GM23338 (cell line): Measurements from ENCODE around the gene LRRC30. TPM values are rescaled to one million over a fixed set of nuclear protein-coding genes. Genes with fewer than 3 reads are reported as not detected.
A peak's percentile ranks its signal among the peaks of the same experiment; 100 is the strongest.

Experiments
- ATAC-seq: fragments of 200-7000 bp; cut with Tn5 transposase; 3 replicates; pipeline ENCODE4 v1.9.1; 2020
- DNase-seq: peaks from one replicate; pipeline ENCODE4 v3.0.0-alpha.2; 2015; ENCODE audit warnings: low spot score
- H2AFZ ChIP-seq: fragments of 200-600 bp; sonication (generic); 2 replicates; pipeline ENCODE4 v1.8.0; 2016; ENCODE audit warnings: antibody characterized with exemption, mild to moderate bottlenecking, moderate library complexity
- H3F3A ChIP-seq: fragments of 200-600 bp; sonication (generic); replicated peaks from 2 replicates; pipeline ENCODE4 v1.8.0; 2017; ENCODE audit warnings: antibody characterized with exemption, mixed run types, low read depth
- H3K27ac ChIP-seq: fragments of 200-600 bp; sonication (generic); 2 replicates; pipeline ENCODE4 v1.6.1; 2016; ENCODE audit warnings: low read depth
- H3K27me3 ChIP-seq: fragments of 200-600 bp; sonication (generic); 2 replicates; pipeline ENCODE4 v1.8.0; 2016; ENCODE audit warnings: mild to moderate bottlenecking, mixed run types, moderate library complexity; ENCODE audit not compliant: insufficient read depth
- H3K36me3 ChIP-seq: fragments of 200-600 bp; sonication (generic); 2 replicates; pipeline ENCODE4 v1.8.0; 2016; ENCODE audit warnings: mild to moderate bottlenecking; ENCODE audit not compliant: insufficient read depth
- H3K4me1 ChIP-seq: fragments of 200-600 bp; sonication (generic); 2 replicates; pipeline ENCODE4 v1.8.0; 2016; ENCODE audit warnings: mild to moderate bottlenecking, moderate library complexity; ENCODE audit not compliant: insufficient read depth
- H3K4me2 ChIP-seq: fragments of 200-600 bp; sonication (generic); 2 replicates; pipeline ENCODE4 v1.7.1; 2017; ENCODE audit warnings: mixed run types
- H3K4me3 ChIP-seq: fragments of 200-600 bp; sonication (generic); 2 replicates; pipeline ENCODE4 v1.6.1; 2016; ENCODE audit warnings: mixed run types
- H3K79me2 ChIP-seq: fragments of 200-600 bp; sonication (generic); replicated peaks from 2 replicates; pipeline ENCODE4 v1.8.0; 2017; ENCODE audit warnings: mild to moderate bottlenecking; ENCODE audit not compliant: insufficient read depth
- H3K9me2 ChIP-seq: fragments of 200-600 bp; sonication (generic); 2 replicates; pipeline ENCODE4 v1.8.0; 2017; ENCODE audit not compliant: insufficient read depth
- H4K20me1 ChIP-seq: fragments of 200-600 bp; sonication (generic); replicated peaks from 2 replicates; pipeline ENCODE4 v1.8.0; 2017; ENCODE audit warnings: mild to moderate bottlenecking; ENCODE audit not compliant: insufficient read depth
- H3K27ac Mint-ChIP-seq: 2 replicates; pipeline ENCODE4 v1.8.0; 2020; ENCODE audit warnings: inconsistent platforms, mild to moderate bottlenecking, moderate library complexity, mixed read lengths
- H3K27me3 Mint-ChIP-seq: 3 replicates; pipeline ENCODE4 v1.8.0; 2022; ENCODE audit warnings: low read depth, mild to moderate bottlenecking, moderate library complexity, mixed read lengths, inconsistent platforms; ENCODE audit not compliant: insufficient read depth, poor library complexity
- H3K36me3 Mint-ChIP-seq: 3 replicates; pipeline ENCODE4 v1.8.0; 2021; ENCODE audit warnings: low read depth, mild to moderate bottlenecking, inconsistent platforms, moderate library complexity, mixed read lengths
- H3K4me1 Mint-ChIP-seq: 3 replicates; pipeline ENCODE4 v1.8.0; 2020; ENCODE audit warnings: mild to moderate bottlenecking, inconsistent platforms, mixed read lengths
- H3K4me3 Mint-ChIP-seq: 3 replicates; pipeline ENCODE4 v1.8.0; 2021; ENCODE audit warnings: moderate library complexity, mild to moderate bottlenecking, inconsistent platforms, mixed read lengths
- H3K9me3 Mint-ChIP-seq: 3 replicates; pipeline ENCODE4 v1.8.0; 2020; ENCODE audit warnings: moderate library complexity, mild to moderate bottlenecking, inconsistent platforms, mixed read lengths
- CREB1 ChIP-seq: fragments of 250-450 bp; sonication (Bioruptor Pico); IDR thresholded peaks from 2 replicates; pipeline ENCODE4 v1.5.0; 2020; ENCODE audit warnings: low read depth, mild to moderate bottlenecking, moderate library complexity
- CTCF ChIP-seq, 2 experiments: fragments of 200-600 bp in 1 of 2; sonication (generic) in 1 of 2; conservative IDR thresholded peaks; 2 replicates each; pipeline versions ENCODE4 v1.5.1 to v1.6.1; 2016 to 2017; ENCODE audit warnings: antibody characterized with exemption in 2 of 2, low read depth in 2 of 2, mild to moderate bottlenecking in 2 of 2, moderate library complexity in 1 of 2
- ETS1 ChIP-seq: IDR thresholded peaks from 2 replicates; pipeline ENCODE4 v1.6.1; 2016; ENCODE audit warnings: antibody characterized with exemption
- EZH2 ChIP-seq: fragments of 200-600 bp; sonication (generic); IDR thresholded peaks from one replicate; pipeline ENCODE4 v1.8.0; 2017; ENCODE audit warnings: antibody characterized with exemption, mild to moderate bottlenecking, low read depth; ENCODE audit not compliant: unreplicated experiment
- EZH2phosphoT487 ChIP-seq: fragments of 200-600 bp; sonication (generic); IDR thresholded peaks from one replicate; pipeline ENCODE4 v1.8.1; 2018; ENCODE audit warnings: antibody characterized with exemption; ENCODE audit not compliant: unreplicated experiment
- NANOG ChIP-seq: IDR thresholded peaks from 2 replicates; pipeline ENCODE4 v1.6.1; 2016; ENCODE audit warnings: antibody characterized with exemption, borderline replicate concordance
- POLR2AphosphoS5 ChIP-seq: IDR thresholded peaks from 2 replicates; pipeline ENCODE4 v1.6.1; 2016; ENCODE audit warnings: antibody characterized with exemption, low read depth
- REST ChIP-seq: IDR thresholded peaks from one replicate; pipeline ENCODE4 v1.6.1; 2018; ENCODE audit warnings: antibody characterized with exemption; ENCODE audit not compliant: unreplicated experiment
- STAT1 ChIP-seq: IDR thresholded peaks from one replicate; pipeline ENCODE4 v1.6.1; 2016; ENCODE audit warnings: antibody characterized with exemption; ENCODE audit not compliant: unreplicated experiment
- ZNF114 ChIP-seq: fragments of 250-450 bp; sonication (Bioruptor Pico); IDR thresholded peaks from 2 replicates; pipeline ENCODE4 v1.5.0; 2020; ENCODE audit warnings: mild to moderate bottlenecking, moderate library complexity
- ZNF331 ChIP-seq: fragments of 250-450 bp; sonication (Bioruptor Pico); IDR thresholded peaks from 2 replicates; pipeline ENCODE4 v1.5.0; 2020; ENCODE audit warnings: low read depth, mild to moderate bottlenecking, moderate library complexity
- polyA plus RNA-seq: library from polyadenylated mRNA; unstranded; fragments of >200 nt; fragmentation: Nextera tagmentation; extraction: Ambion mirVana; gene quantifications from 2 replicates; pipeline ENCODE4 v1.2.1, GENCODE V29; 2016
- total RNA-seq: library from RNA; depleted of rRNA; stranded (reverse); fragments of >200 nt; shearing (Covaris generic); gene quantifications from 2 replicates; pipeline ENCODE4 v1.2.3, GENCODE V29; 2014

Gene LRRC30
- total and polyA plus RNA-seq, 2 experiments from 2014 or later, result not detected

- Histone ChIP-seq H3K27me3 (no peaks in the 10 kb centered on the region), H3K79me2 (no peaks in the 10 kb centered on the region), H3K4me3 (no peak overlapping the region), H3K9me2 (no peaks in the 10 kb centered on the region), H2AFZ (0 out of 2 replicates have a peak overlapping the region, but pooled peaks have one; percentile 14), H3K4me1 (no peaks in the 10 kb centered on the region), H3K27ac (no peak overlapping the region), H3K4me2 (no peak overlapping the region), H3K36me3 (no peaks in the 10 kb centered on the region), H3F3A (no peaks in the 10 kb centered on the region), H4K20me1 (no peaks in the 10 kb centered on the region)
- no peak for TF ChIP-seq NANOG
- TF ChIP-seq EZH2phosphoT487, result no peak
- no peak for TF ChIP-seq REST
- no peak for TF ChIP-seq POLR2AphosphoS5
- no peak for TF ChIP-seq EZH2
- Mint-ChIP-seq H3K4me3 (no peak overlapping the region), H3K27ac (no peak overlapping the region), H3K27me3 (no peaks in the 10 kb centered on the region), H3K9me3 (no peaks in the 10 kb centered on the region), H3K4me1 (no peaks in the 10 kb centered on the region), H3K36me3 (no peaks in the 10 kb centered on the region)
- DNase-seq (no peak), ATAC-seq (no peak)
Measured at GRCh38 chr18:7234956-7235355, 4.1 kb downstream of the LRRC30 start.

GRCh38 chr18:7236072-7236471, 5.2 kb downstream of the LRRC30 start:
- no peaks in the 10 kb centered on the region for H3K9me2 ChIP-seq
- no peaks in the 10 kb centered on the region for H3K79me2 ChIP-seq
- TF ChIP-seq CREB1, result no peak
- TF ChIP-seq ZNF114, result no peak
- no peak for TF ChIP-seq ZNF331 (CRISPR knock-in tag)
- TF ChIP-seq STAT1, result no peak
- TF ChIP-seq EZH2phosphoT487, result no peak
- TF ChIP-seq POLR2AphosphoS5, result no peak
- no peak for TF ChIP-seq CTCF (conservative IDR thresholded peaks at IDR 0.05; ENCODE audit: low read depth in 2 of 2)
- no peak for TF ChIP-seq ETS1
- H4K20me1 ChIP-seq, result no peaks in the 10 kb centered on the region
- H3K4me2 ChIP-seq, result no peak overlapping the region
- no peaks in the 10 kb centered on the region for H3K27me3 Mint-ChIP-seq
- no peaks in the 10 kb centered on the region for H3F3A ChIP-seq
- peaks cover 6% of the 10 kb centered on the region; the same call in 2 of the 3 replicates for H3K9me3 Mint-ChIP-seq
- no peaks in the 10 kb centered on the region for H3K27me3 ChIP-seq
- no peak overlapping the region for H3K27ac Mint-ChIP-seq
- no peak for DNase-seq
- H3K36me3 ChIP-seq, result no peaks in the 10 kb centered on the region
- H3K4me1 Mint-ChIP-seq, result no peaks in the 10 kb centered on the region
- no peak overlapping the region for H3K4me3 Mint-ChIP-seq
- no peak for ATAC-seq
- peaks cover 3% of the 10 kb centered on the region; the same call in 1 of the 3 replicates for H3K36me3 Mint-ChIP-seq
- H3K4me1 ChIP-seq, result no peaks in the 10 kb centered on the region
- no peak overlapping the region for H3K4me3 ChIP-seq
- no peak overlapping the region for H3K27ac ChIP-seq
- no peak overlapping the region for H2AFZ ChIP-seq
